ENCODE results near the gene PBX3.

- TF ChIP-seq CTCF (IDR thresholded peaks at IDR 0.05; ENCODE audit: low read depth, low read length, missing input control) = no peak
- no peak for TF ChIP-seq TAF1 (conservative IDR thresholded peaks at IDR 0.05)
- TF ChIP-seq GABPA (IDR thresholded peaks at IDR 0.05 in 1 of 2, conservative IDR thresholded peaks at IDR 0.05 in 1 of 2) = no peak
- no peak for TF ChIP-seq HNF4G (IDR thresholded peaks at IDR 0.05)
- TF ChIP-seq RAD21 (IDR thresholded peaks at IDR 0.05) = no peak
- TF ChIP-seq JUND (IDR thresholded peaks at IDR 0.05) = no peak
- TF ChIP-seq RXRA (IDR thresholded peaks at IDR 0.05) = no peak
- no peak for TF ChIP-seq YY1 (IDR thresholded peaks at IDR 0.05)
- no peak for TF ChIP-seq MAX (IDR thresholded peaks at IDR 0.05)
- no peak for TF ChIP-seq REST (IDR thresholded peaks at IDR 0.05)
- no peak for TF ChIP-seq ATF3 (IDR thresholded peaks at IDR 0.05)
These were observed 166.4 kb downstream of the PBX3 start for GRCh38 chr9:125913551-125913950.
